ENCODE results near the gene ANKS1B.

DNA sequence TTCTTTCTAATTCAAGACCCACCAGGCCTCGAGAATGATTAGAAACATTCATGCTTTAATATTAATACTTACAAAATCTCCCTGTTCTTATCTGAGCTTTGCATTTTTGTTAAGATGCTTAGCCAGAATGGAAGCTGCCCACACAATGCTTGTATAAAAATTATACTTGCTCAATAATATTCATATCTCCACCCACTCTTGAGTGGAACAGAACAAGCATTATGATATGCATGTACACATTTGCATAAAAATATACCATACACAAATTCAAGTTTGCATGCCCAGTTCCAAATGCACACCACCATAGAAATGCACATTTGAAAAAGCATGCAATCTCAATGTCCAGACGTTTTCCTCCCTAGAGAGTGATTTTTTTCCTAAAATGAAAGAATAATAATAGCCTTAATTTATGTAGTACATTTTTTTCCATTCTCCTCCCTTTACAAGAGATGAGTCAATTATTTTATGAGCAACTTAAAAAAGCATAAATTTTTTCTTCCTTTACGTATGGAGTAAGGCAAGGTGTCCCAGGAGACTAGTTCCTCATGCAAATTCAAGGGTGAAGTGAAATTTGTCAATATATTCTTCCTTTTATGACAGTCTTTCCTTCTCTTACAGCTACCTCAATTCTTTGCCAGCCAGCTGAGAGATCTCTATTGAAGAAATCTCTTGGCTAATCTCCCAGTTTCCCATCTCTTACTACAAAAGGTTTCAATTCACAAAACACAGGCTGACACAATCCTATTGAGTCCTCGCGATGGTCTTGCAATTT, 650.3 kb downstream of the ANKS1B start:
- TF ChIP-seq EP300 (IDR thresholded peaks at IDR 0.05) (no peak), POLR2A (IDR thresholded peaks at IDR 0.05) (no peak)
- TF ChIP-seq, protein P1, sequence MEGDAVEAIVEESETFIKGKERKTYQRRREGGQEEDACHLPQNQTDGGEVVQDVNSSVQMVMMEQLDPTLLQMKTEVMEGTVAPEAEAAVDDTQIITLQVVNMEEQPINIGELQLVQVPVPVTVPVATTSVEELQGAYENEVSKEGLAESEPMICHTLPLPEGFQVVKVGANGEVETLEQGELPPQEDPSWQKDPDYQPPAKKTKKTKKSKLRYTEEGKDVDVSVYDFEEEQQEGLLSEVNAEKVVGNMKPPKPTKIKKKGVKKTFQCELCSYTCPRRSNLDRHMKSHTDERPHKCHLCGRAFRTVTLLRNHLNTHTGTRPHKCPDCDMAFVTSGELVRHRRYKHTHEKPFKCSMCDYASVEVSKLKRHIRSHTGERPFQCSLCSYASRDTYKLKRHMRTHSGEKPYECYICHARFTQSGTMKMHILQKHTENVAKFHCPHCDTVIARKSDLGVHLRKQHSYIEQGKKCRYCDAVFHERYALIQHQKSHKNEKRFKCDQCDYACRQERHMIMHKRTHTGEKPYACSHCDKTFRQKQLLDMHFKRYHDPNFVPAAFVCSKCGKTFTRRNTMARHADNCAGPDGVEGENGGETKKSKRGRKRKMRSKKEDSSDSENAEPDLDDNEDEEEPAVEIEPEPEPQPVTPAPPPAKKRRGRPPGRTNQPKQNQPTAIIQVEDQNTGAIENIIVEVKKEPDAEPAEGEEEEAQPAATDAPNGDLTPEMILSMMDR (IDR thresholded peaks at IDR 0.05) = no peak
